GM10266 (cell line): ENCODE measurements around the gene HSD3B1.

Experiments
- DNase-seq: peaks from one replicate; pipeline ENCODE4 v3.0.0; 2012; ENCODE audit errors: extremely low spot score
- TF ChIP-seq, protein P1 (sequence below): IDR thresholded peaks from 2 replicates; pipeline ENCODE4 v1.5.1; 2012; ENCODE audit warnings: mild to moderate bottlenecking, low read depth; ENCODE audit not compliant: control insufficient read depth, insufficient read depth; ENCODE audit errors: missing control alignments

The HSD3B1 gene

DNA sequence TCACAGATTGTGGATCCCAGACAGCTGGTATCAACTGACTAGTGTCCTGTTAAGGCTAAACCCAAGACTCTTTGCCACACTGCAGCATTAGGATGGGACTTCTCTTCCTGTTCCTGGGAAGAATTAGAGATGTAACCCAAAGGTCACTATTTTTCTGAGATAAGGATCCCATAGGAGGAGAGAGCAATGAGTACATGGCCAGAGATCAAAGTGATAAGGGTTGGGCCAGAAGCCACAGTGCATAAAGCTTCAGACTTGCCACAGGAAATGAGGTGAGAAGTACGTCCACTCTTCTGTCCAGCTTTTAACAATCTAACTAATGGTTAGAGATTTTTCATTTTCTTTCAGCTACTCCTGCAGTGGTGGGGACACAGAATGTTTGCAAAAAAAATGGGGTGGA is at the start of gene HSD3B1:
Gene HSD3B1, plus strand, starts transcription at position 270 of the 400 bp plus-strand sequence. CDS start 267 bp downstream, outside the sequence.
- no peak for DNase-seq
- TF ChIP-seq, protein P1, sequence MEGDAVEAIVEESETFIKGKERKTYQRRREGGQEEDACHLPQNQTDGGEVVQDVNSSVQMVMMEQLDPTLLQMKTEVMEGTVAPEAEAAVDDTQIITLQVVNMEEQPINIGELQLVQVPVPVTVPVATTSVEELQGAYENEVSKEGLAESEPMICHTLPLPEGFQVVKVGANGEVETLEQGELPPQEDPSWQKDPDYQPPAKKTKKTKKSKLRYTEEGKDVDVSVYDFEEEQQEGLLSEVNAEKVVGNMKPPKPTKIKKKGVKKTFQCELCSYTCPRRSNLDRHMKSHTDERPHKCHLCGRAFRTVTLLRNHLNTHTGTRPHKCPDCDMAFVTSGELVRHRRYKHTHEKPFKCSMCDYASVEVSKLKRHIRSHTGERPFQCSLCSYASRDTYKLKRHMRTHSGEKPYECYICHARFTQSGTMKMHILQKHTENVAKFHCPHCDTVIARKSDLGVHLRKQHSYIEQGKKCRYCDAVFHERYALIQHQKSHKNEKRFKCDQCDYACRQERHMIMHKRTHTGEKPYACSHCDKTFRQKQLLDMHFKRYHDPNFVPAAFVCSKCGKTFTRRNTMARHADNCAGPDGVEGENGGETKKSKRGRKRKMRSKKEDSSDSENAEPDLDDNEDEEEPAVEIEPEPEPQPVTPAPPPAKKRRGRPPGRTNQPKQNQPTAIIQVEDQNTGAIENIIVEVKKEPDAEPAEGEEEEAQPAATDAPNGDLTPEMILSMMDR: no peak

DNA sequence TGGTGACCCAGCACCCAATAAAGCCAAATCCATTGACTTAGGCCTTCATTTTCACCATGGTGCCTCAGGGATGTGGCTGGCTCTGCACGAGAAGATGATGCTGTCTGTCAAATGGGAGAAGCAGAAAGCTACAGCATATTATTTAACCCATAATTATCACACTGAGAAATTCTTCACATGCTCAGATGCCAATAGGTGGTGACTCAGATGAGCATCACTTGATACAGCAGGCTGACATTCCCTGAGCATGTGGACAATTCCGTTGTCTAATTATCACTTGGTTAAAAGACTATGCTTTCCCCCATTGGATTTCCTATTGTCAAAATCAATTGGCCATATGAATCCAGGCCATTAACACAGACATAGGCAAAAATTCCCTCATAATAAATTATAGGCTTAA is 44.0 kb upstream of the HSD3B1 start:
- TF ChIP-seq, protein P1: no peak
- DNase-seq: no peak

DNA sequence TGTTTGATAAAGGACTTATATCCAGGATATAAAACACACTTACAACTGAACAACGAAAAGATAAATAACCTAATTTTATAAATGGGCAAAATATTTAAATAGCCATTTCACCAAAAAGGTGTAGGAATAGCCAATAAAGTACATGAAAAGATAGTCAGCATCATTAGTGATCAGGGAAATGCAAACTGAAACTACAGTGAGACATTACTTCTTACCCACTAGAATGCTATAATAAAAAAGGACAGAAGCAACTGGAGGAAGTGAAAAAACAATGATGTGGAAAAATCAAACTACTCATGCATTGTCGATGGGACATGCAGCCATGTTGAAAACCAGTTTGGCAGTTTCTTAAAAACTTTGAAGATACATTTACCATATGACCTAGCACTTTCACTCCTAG is 43.4 kb upstream of the HSD3B1 start:
- DNase-seq: no peak
- TF ChIP-seq, protein P1: no peak

DNA sequence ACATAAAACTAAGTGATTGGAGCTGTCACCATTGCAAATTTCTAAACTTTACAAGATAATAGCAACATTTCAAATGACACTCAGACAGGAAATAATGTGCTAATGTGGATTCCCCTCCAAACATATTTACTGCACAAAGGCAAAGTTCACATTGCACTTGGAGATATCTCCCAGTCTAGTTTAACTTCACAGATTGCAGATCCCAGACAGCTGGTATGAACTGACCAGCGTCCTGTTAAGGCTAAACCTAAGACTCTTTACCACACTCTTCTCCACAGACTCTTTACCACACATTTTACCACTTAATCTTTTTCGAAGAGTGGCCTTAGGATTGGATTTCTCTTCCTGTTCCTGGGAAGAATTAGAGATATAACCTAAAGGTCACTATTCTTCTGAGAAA is 40.6 kb upstream of the HSD3B1 start:
- TF ChIP-seq, protein P1: no peak
- DNase-seq: no peak

DNA sequence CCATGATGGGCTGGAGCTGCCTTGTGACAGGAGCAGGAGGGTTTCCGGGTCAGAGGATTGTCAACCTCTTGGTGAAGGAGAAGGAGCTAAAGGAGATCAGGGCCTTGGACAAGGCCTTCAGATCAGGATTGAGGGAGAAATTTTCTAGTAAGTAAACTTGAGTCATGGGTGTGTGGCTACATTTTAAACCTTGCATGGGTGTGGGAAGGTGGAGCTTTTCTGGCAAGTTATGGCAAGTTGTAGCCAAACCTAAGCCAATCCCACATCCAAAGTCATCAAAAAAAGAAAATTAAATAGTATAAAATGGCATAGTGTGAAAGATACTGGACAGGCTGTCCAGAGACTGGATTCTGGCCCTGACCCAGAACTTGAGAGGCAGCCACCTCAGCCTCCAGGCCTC is 39.8 kb upstream of the HSD3B1 start:
- no peak for DNase-seq
- TF ChIP-seq, protein P1: no peak

DNA sequence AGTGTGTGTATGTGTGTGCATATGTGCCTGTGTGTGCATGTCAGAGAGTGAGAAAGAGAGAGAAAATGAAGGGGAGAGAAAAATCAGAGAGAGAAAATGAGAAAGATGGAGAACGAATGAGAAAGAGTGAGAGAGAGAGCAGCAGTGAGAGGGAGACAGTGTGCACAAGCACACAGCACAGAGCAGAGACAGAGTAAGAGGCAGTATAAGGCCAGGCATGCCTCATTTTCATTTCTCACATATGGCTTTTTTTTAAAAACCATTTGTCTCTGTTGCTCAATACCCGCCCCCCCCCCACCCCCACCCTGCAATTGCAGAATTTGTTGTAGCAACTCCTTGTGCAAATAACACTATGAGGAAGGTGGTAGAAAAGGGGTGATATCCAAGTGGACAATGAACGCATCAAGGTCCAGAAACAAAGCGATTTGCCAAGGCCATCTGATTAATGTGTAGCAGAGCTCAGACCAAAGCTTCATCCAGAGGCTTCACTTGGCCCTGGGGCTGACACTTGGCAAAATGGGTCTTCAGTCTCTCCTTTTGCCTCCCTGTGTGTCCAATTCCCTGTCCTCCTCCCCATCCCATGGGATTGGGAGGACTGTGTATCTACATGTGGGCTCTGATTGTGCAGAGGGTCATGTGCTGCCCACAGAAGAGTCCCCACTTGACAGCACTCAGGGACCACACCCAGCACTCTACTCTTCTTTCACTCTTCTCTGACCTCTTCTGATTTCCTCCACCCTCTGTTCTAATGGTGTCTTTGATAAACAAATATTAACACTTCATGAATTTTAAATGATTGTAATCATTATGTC is 38.9 kb upstream of the HSD3B1 start:
- no peak for DNase-seq
- TF ChIP-seq, protein P1: no peak

DNA sequence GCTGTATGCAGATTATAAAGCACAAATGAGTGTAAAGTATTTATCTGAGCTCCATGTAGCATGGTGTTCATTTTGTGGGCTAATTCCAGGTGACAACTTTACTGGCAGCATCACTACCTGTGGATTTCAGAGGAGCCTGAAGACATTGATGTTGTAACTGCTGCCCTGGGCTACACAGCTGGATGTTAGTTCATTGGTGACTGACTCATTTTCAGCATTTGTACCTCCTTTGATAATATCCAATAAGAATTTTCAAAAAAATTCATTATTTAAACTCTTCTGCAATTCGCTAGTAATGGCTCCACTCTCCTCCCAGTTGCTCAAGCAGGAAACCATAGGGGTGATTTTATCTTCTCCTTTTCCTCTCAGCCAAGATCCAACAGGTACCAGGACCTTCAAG is 37.3 kb upstream of the HSD3B1 start:
- DNase-seq: no peak
- TF ChIP-seq, protein P1: no peak
